Measurements from ENCODE around the gene CD79B. TPM values are rescaled to one million over a fixed set of nuclear protein-coding genes. Genes with fewer than 3 reads are reported as not detected.

CD79B gene
- total RNA-seq, 1 experiment from 2014 or later = not detected

GRCh38 chr17:63929860-63930766 is 2.0 kb downstream of the CD79B start:
- ChIA-PET POLR2A (ENCODE audit: unreplicated experiment) (no interaction called here), CTCF (interaction anchor here (0.9 kb wide), 1 partner anchor 11 kb away, joined by 3 read pairs; no protein-coding TSS in a partner anchor)
- no peaks in the 10 kb centered on the region for H3K9me2 ChIP-seq (replicated peaks; ENCODE audit: low read length)
- intact Hi-C loops (cut with micrococcal nuclease) = no loop called here
- no peak overlapping the region for H3K4me2 ChIP-seq (ENCODE audit: low read length)
- H3K27ac ChIP-seq (ENCODE audit: low read length) = no peak overlapping the region
- no peaks in the 10 kb centered on the region for H3K36me3 ChIP-seq (ENCODE audit: low read depth, low read length)
- no peaks in the 10 kb centered on the region for H3F3A ChIP-seq (ENCODE audit: low read length, unreplicated experiment)
- H3K4me3 ChIP-seq (ENCODE audit: low read length) = no peak overlapping the region
- no peak overlapping the region for H3K9ac ChIP-seq (ENCODE audit: low read length)
- H3K4me1 ChIP-seq (ENCODE audit: insufficient read depth, low read length) = no peaks in the 10 kb centered on the region
- H3K27me3 ChIP-seq (ENCODE audit: low read length) = no peaks in the 10 kb centered on the region
- H2AFZ ChIP-seq (ENCODE audit: low read length) = no peak overlapping the region
- no peaks in the 10 kb centered on the region for H4K20me1 ChIP-seq (ENCODE audit: low read length)
- H3K79me2 ChIP-seq (ENCODE audit: low read length) = no peaks in the 10 kb centered on the region
- DNase-seq (no peak), ATAC-seq (no peak)
- BruUV-seq (replicated peaks) = no TSS peak
- no peak for TF ChIP-seq EZH2 (IDR thresholded peaks at IDR 0.05; ENCODE audit: low read length, unreplicated experiment)
- no peak for TF ChIP-seq EZH2phosphoT487 (IDR thresholded peaks at IDR 0.05; ENCODE audit: borderline replicate concordance, low read length)
- no peak for TF ChIP-seq CTCF (conservative IDR thresholded peaks at IDR 0.05; ENCODE audit: low read depth, low read length)
- H3K9me3 ChIP-seq (ENCODE audit: low read length) = no peaks in the 10 kb centered on the region

DNA sequence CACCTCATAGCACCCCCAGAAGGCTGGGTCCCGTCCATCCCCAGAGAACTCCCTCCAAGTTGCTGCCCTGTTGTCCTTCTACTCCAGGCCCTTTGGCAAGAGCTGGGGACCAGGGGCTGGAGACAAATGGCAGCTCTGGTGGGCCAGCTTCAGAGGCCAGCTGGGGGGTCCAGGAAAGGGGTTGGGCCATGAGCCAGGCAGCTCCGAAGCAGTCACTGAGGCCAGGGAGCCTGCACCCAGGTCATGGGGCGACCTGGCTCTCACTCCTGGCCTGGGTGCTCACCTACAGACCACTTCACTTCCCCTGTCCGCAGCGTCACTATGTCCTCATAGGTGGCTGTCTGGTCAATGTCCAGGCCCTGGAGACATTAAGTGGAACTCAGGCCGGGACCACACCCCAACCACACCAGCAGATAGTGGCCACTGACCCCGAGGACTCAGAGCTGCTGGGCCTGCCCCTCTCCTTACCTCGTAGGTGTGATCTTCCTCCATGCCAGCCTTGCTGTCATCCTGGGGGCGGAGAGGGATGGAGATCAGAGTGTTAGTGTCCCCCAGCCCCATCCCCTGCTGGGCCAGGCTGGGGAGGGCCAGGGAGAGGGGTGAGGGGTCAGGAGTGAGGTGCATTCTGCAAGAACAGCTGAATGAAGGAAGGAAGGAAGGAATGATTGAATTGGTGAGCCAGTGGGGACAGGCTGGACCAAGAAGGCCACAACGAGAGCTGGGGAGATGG is 3.0 kb downstream of the CD79B start:
- H3K9me2 ChIP-seq (replicated peaks; ENCODE audit: low read length) = no peaks in the 10 kb centered on the region
- no peak overlapping the region for H2AFZ ChIP-seq (ENCODE audit: low read length)
- intact Hi-C loops (cut with micrococcal nuclease) = no loop called here
- no TSS peak for BruUV-seq (replicated peaks)
- DNase-seq (no peak), ATAC-seq (no peak)
- H3K9me3 ChIP-seq (ENCODE audit: low read length) = no peaks in the 10 kb centered on the region
- no peaks in the 10 kb centered on the region for H3F3A ChIP-seq (ENCODE audit: low read length, unreplicated experiment)
- no peaks in the 10 kb centered on the region for H3K79me2 ChIP-seq (ENCODE audit: low read length)
- H4K20me1 ChIP-seq (ENCODE audit: low read length) = no peaks in the 10 kb centered on the region
- POLR2A ChIA-PET (ENCODE audit: unreplicated experiment) = no interaction called here
- no peaks in the 10 kb centered on the region for H3K27me3 ChIP-seq (ENCODE audit: low read length)
- TF ChIP-seq CTCF (conservative IDR thresholded peaks at IDR 0.05; ENCODE audit: low read depth, low read length) = no peak
- no peak for TF ChIP-seq EZH2 (IDR thresholded peaks at IDR 0.05; ENCODE audit: low read length, unreplicated experiment)
- no peak for TF ChIP-seq EZH2phosphoT487 (IDR thresholded peaks at IDR 0.05; ENCODE audit: borderline replicate concordance, low read length)
- no peak overlapping the region for H3K4me2 ChIP-seq (ENCODE audit: low read length)
- no peak overlapping the region for H3K27ac ChIP-seq (ENCODE audit: low read length)
- CTCF ChIA-PET = interaction anchor here (0.9 kb wide), 1 partner anchor 10 kb away, joined by 3 read pairs; no protein-coding TSS in a partner anchor
- H3K4me3 ChIP-seq (ENCODE audit: low read length) = no peak overlapping the region
- H3K9ac ChIP-seq (ENCODE audit: low read length) = no peak overlapping the region
- no peaks in the 10 kb centered on the region for H3K4me1 ChIP-seq (ENCODE audit: insufficient read depth, low read length)
- H3K36me3 ChIP-seq (ENCODE audit: low read depth, low read length) = no peaks in the 10 kb centered on the region

Data from PC-3 (cell line).